22Rv1 (cell line): ENCODE data around the gene MAEA.

ENCODE experiments used
- CTCF ChIP-seq: fragments of 450-650 bp; IDR thresholded peaks from 2 replicates; pipeline ENCODE4 v1.5.1; 2017; ENCODE audit warnings: mild to moderate bottlenecking
- ZFX ChIP-seq: fragments of 450-650 bp; IDR thresholded peaks from 2 replicates; pipeline ENCODE4 v1.6.1; 2017; ENCODE audit warnings: antibody characterized with exemption, borderline replicate concordance

- TF ChIP-seq CTCF (no peak), ZFX (no peak)
These were observed 10.4 kb upstream of the MAEA start for GRCh38 chr4:1279253-1279652.
